HuH-7 (cell line): Measurements from ENCODE around the gene OR5C1.
"Not testable (repeated sequence)": the region's sequence is repeated elsewhere in the genome, so short reads cannot be mapped to it uniquely, and the experiment has no call there.

ENCODE experiments used
- DNase-seq: peaks from one replicate; pipeline ENCODE4 v3.0.0; 2011; ENCODE audit warnings: low spot score

Gene OR5C1

DNA sequence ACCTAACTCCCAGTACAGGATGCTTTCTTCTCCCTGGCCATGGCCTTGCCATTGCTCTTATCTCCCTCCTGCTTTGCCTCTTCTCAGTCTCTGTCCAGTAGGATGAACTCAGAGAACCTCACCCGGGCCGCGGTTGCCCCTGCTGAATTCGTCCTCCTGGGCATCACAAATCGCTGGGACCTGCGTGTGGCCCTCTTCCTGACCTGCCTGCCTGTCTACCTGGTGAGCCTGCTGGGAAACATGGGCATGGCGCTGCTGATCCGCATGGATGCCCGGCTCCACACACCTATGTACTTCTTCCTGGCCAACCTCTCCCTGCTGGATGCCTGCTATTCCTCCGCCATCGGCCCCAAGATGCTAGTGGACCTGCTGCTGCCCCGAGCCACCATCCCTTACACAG lies at the start of gene OR5C1:
OR5C1 (plus strand) TSS at position 103 of the 400 bp plus-strand sequence; CDS start at position 103, 0 bp downstream.
- no peak for DNase-seq

DNA sequence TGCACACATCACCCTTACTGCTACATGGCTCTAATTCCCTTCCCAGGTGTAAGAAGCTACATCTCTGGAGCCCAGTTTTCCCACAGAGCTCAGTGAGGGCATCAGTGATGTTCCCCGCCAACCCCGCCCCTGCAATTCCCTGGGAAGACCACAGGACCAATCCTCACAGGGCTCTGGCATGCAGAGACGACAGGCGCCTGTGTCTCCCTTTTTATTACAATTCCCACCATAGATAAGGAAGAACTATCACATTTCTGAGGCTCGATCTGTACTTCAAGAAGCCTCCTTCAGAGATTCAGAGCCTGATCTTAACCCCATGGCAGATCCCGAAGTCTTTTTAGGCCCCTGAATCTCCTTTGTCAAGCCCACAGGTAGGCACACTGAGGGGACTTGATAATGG lies 46.7 kb upstream of the OR5C1 start, which contains the start of gene OR1L6:
OR1L6 (plus strand) TSS at position 301 of the 400 bp plus-strand sequence. CDS start 7,545 bp downstream, outside the sequence.
- DNase-seq: no peak

DNA sequence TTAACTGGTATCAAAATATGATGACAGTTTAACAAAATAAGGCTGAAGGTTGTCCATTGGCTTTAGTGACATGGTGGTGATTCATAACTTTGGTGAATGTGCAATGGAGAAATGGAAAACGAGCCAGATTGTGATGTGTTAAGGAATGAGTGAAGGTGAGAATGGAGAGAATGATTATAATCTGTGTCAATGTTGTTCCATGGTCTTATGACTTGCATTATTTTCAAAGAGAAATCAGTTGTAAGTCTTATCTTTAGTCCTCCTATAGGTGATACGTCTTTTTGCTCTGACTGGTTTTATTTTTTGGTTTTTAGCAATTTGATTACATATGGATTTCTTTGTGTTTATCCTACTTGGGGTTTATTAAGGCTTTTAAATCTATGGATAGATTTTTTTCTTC lies 33.9 kb upstream of the OR5C1 start:
- no peak for DNase-seq

DNA sequence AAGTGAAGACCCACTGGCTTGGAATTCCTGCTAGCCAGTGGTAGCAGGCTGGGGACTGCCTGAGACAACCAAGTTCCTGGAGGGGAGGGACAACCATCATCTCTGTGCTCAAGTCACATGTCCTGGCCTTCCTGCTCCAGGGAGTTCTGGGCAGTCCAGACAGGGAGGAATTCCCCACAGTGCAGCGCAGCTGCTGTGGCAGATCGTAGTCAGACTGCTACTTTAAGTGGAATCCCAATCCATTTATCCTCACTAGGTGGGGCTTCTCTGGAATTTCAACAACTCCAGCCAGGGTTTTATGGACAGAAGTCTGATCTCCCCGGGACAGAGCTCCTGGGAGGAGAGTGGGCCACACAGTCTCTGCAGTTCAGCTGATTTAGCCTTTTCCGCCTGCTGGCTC lies 20.9 kb upstream of the OR5C1 start:
- DNase-seq: no peak

DNA sequence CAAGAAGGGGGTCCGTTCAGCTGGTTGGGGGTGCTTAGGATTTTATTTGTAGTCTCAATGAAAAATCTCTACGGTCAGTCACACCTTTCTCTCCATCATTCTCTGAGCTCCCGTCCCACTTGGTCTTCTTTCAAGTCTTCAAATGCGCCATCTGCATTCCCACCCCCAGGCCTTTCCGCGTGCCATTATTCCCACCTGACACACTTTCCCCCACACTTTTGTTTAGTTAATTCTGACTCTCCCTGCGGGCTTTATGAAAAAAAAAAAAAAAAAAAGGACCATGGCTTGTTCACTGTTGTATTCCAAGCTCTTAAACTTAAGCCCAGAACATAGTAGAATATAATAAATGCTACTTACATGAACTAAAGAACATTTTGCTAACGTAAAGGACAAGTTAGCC lies 11.7 kb upstream of the OR5C1 start:
- no peak for DNase-seq

DNA sequence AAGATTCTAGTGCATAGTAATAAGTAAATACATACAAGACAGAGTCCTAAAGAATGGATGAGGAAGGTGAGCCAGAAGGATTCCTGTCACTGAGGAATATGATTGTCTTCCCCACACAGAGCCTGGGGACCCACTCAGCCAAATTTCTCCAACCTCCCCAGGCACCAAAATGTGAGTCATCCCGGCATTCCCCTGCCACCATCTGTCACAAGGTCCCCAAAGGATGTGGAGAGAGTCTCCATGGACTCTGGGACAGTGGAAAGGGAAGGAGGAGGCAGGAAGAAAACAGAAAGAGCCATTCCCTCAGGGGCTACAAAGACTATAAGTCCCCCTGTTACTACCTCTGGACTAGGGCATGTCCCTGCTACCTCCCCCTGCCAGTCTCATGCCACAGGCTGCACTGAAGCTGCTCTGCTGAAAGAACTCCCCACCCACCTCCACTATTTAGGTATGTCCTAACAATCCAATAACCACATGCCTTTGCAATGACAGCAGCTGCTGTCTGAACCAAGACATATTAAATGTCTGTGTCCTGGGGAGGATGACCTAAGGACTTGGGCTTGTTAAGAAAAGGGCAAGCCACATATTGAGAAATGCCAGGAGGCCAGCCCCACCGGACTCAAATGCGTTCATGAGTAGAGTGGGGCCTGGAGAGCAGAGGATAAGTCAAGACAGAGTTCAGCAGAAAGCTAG lies 10.7 kb upstream of the OR5C1 start:
- no peak for DNase-seq

DNA sequence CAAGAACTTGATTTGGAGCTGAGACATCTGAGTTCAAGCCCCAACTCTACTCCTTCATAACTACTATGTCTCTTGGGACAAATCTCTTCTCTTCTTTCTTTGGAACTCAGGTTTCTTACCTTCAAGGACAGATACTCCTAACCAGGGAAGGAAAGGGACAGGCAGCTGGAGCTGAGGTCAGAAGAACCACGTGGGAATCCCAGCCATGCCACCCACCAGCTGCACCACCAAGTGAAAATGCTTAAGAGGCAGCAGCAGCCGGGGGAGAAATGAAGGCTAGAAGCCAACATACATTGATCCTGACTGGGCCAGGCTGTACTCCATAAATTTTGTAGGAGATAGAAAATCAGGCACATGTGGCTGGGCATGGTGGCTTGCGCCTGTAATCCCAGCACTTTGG lies 9.6 kb upstream of the OR5C1 start:
- no peak for DNase-seq

DNA sequence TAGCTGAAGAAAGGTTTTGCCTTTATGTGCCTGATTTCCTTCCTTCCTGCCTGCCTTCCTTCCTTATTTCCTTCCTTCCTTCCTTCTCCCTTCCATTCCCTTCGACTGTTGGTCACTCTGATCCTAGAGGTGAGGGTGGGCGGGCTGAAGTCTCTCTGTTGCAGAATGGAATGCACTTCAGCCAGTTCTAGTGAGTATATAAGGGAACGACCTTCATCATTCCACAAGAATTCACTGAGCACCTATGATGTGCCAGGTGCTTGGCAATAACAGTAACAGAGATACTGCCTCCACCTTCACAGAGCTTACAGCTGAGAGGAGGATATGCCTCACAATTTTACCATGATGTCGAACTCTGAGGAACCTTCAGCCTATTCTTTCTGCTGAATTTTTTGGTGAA lies 8.7 kb upstream of the OR5C1 start:
- no peak for DNase-seq

DNA sequence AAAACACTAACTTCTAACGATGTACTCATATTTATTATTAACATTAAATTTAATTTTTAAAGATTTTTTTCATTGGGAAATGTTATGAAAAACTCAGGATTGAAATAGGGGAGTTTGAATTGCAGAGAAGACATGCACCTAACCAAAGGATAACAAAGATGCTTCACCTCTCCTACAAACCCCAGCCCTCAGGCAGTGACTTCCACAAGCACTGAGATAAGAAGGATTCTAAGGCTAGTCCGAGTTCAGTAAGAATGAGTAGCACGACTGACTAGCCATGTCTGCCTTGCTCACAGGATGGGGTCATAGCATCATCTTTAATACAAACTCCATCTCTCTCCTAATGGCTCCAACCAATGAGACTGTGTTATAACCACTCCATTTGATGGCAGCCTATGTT lies 7.1 kb upstream of the OR5C1 start:
- DNase-seq: no peak

DNA sequence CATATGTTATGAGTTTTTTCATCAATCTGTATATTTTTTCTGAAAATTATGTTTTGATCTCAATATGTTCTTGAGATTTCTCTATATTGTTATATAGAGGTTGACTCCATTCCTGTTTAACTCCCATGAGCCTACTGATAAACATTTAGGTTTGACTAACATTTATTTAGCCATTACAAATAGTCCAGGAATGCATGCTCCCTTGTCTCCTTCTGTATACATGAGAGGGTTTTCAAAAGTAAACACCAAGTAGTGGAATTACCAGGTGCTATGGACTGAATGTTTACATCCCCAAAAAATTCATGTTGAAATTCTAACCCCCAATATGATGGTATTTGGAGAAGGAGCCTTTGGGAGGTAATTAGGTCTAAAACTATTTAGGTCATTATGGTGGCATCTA lies 3.5 kb upstream of the OR5C1 start:
- no peak for DNase-seq

DNA sequence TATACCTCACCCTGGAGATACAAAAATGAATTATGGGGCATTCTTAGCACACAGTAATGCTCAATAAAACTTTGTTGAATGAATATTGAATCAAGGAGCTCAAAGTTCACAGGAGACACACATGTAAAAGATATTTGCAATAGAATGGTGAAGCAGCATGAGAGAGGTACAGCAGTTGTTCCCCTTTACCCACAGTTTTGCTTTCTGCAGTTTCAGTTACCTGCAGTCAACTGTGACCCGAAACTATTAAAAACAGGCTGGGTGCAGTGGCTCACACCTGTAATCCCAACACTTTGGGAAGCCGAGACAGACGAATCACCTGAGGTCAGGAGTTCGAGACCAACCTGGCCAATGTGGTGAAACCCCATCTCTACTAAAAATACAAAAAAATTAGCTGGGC lies 2.4 kb upstream of the OR5C1 start:
- DNase-seq: no peak

DNA sequence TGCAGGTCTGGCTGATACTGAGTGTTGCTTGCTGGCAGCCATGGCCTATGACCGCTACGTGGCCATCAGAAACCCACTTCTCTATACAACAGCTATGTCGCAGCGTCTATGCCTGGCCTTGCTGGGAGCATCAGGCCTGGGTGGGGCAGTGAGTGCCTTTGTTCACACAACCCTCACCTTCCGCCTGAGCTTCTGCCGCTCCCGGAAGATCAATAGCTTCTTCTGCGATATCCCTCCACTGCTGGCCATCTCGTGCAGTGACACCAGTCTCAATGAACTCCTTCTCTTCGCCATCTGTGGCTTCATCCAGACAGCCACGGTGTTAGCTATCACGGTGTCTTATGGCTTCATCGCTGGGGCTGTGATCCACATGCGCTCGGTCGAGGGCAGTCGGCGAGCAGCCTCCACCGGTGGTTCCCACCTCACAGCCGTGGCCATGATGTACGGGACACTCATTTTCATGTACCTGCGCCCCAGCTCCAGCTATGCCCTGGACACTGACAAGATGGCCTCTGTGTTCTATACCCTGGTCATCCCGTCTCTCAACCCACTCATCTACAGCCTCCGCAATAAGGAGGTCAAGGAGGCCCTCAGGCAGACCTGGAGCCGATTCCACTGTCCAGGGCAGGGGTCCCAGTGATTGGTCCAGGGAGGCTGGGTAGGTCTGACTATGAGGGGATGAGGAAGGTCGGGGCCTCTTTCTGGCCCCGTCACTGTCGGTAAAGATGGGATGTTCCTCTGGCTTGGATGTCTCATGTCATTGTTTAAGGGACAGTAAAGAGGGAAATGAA lies 718 bp downstream of the OR5C1 start:
- DNase-seq: no peak

DNA sequence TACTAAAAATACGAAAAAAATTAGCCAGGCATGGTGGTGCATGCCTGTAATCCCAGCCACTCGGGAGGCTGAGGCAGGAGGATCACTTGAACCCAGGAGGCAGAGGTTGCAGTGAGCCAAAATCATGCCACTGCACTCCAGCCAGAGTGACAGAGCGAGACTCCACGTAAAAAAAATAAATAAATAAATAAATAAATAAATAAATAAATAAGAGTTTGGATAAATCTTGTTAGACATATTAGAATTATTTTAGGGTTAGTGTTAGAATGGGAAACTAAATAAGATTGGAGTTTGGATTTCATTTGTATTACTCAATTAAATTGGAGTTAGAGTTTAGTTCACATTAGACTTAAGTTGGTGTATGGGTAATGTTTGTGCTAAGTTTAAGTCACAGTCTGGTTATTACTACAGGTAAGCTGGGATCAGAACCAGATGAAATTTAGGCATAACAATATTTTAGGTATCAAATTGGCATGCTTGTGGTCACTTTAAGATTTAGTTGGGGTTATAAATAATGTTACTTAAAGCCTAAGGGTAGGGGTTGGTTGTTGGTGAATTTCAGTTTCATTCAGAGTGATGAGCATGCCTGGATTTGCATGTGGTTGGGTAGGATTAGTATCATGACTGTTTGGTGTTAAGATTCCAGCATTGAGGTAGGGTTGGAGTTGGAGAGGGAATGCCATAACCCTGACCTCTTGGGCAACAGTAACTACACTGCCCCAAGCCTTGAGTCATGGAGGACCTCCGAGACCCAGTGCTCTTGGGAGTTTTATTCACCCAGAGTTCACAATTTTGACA lies 3.3 kb downstream of the OR5C1 start:
- DNase-seq: no peak

DNA sequence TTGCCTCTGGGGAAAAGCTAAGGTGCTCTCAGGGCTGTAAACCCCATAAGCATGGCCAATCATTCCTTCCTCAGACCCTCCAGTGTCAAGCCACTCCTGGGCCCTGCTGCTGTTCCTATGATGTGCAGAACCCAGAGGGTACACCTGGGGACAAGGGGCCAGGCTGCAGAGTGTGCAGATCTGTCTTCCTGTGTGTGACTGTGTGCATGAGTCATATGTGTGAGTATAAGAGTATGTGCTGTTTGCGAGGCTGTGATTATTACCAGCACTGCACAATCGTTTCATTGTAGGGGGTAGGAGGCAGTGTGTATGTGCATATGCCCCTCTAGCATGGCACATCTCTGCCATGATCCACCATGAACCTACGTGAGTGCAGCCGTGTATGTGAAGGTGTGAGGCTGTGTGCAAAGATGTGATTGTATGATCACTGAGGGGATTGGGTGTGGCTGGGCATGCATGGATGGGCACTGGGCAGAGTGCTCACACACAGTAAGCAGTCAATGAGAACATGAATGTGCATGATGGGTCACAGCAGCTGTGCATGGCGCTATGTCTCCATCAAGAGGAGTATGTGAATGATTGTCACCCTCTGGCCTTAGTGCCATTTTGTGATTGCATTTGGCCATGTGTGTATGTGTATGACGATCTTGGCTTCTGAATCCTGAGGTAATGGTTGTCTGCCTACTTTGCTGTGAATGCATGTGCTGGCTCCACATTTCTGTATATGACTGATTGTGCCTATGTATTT lies 8.8 kb downstream of the OR5C1 start:
- DNase-seq: no peak

DNA sequence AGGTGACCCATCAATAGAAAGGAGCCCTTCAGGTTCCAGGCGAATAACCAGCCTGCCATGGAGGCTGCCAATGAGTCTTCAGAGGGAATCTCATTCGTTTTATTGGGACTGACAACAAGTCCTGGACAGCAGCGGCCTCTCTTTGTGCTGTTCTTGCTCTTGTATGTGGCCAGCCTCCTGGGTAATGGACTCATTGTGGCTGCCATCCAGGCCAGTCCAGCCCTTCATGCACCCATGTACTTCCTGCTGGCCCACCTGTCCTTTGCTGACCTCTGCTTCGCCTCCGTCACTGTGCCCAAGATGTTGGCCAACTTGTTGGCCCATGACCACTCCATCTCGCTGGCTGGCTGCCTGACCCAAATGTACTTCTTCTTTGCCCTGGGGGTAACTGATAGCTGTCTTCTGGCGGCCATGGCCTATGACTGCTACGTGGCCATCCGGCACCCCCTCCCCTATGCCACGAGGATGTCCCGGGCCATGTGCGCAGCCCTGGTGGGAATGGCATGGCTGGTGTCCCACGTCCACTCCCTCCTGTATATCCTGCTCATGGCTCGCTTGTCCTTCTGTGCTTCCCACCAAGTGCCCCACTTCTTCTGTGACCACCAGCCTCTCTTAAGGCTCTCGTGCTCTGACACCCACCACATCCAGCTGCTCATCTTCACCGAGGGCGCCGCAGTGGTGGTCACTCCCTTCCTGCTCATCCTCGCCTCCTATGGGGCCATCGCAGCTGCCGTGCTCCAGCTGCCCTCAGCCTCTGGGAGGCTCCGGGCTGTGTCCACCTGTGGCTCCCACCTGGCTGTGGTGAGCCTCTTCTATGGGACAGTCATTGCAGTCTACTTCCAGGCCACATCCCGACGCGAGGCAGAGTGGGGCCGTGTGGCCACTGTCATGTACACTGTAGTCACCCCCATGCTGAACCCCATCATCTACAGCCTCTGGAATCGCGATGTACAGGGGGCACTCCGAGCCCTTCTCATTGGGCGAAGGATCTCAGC lies 11.6 kb downstream of the OR5C1 start, which contains the start of gene OR1K1:
OR1K1 (plus strand) TSS at position 58 of the 995 bp plus-strand sequence; CDS start at position 58, 0 bp downstream.
- no peak for DNase-seq

DNA sequence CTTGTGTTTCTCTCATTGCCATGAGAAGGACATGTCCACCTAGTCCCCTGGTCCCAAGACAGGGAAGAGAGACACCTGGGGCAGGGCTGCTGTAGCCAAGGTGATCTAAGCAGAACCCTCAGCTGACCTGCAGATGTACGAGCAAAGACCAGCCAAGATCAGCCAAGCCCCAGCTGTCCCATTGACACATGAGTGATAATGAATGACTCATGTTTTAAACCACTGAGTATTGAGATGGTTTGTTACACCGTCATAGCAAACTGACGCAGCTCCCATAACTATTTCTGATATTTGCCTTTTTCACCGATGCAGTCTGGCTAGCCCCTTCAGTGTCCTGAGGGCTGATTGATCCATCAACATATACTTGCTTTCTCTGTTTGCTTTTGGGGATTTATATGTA lies 17.9 kb downstream of the OR5C1 start:
- no peak for DNase-seq

DNA sequence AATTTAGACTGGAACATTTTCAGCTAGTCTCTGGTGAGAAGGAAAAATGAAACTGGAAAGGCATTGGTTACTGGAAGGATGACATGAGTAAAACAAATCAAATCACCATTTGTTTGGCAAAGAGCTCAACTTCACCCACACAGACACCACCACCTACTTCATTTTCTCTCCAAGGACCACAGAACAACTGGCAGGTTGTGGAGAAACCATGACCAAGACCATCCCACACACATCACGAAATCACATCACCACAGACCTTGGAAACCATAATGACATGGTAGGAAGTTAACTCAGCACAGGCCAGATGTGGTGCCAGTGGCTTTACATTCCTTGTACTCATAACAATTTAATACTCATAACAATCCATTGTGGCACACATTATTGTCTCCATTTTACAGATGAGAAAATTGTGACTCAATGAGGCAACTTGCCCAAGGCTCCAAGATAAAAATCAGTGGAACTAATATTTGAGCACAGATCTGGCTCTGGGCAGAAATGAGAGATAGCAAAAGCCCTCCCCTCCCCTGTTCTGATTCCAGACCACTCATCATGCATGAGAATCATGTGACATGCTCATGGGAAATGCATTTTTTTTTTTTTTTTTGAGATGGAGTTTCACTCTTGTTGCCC lies 18.7 kb downstream of the OR5C1 start:
- DNase-seq: no peak

DNA sequence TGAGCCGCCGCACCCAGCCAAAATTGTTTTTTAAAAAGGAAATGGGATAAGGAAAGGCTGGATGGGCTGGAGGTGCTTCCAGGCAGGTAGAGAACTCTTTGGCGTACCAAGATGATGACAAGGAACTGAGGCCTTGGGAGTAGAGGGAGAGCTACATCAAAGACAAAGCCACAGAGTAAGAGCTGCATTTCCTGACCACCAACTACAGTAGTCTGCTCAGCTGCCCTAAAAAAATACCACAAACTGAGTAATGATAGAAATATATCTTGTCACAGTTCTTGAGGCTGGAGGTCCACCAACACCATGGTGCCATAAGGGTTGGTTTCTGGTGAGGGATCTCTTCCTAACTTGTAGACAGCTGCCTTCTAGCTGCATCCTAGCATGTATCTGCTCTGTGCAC lies 19.4 kb downstream of the OR5C1 start:
- no peak for DNase-seq

DNA sequence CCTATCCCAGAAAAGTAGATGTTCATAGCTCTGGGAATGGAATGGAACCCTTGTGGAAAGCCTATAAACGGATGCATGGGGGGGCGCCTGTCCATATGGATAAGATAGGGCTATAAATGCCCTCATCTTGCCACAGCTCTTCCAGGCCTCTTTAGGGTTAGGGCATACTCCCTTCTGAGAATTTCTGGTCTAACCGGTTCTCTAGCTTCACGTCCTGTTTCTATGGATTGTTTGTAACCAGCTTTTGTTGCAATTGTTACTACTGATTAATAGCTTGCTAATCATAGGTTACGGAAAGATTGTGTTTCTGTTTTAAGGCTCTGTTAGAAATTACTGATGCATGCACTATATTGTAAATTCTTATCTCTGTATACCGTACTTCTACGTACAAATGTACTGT lies 20.5 kb downstream of the OR5C1 start:
- not testable (repeated sequence) for DNase-seq

DNA sequence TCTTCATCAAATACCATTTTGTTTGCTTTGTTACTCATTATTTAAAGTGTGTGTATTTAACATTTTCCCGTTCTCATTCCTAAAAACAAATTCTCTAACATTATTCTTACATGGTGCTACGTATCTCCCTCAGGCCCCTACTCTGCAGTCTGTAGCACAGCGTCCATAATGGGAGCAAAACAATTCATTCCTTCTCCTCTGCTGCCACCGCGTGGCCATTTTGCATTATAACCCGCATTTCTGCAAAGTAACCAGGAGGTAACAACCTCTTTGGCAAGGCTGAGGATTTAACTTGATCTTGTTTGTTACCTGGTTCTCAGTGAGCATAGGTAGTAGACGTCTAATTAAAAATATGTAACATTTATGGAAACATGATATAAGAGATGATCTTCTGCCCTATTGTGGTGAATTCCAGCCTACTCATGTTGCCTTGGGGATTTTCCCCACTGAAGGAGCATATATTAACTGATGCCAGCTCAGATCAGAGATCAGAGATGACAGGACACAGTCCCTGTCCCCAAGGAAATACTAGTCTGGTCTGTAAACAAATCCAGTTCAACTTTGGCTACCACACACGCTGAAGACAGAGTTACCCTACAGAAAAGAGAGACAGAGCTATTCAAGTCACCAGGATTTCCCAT lies 21.7 kb downstream of the OR5C1 start:
- DNase-seq: peak; percentile 77
